Activated gamma-delta T cell treated with Interleukin-2 at 50 U/mL for 16 hours (primary cell): Measurements from ENCODE around the gene POLR2J3.
"Not testable (repeated sequence)": the region's sequence is repeated elsewhere in the genome, so short reads cannot be mapped to it uniquely, and the experiment has no call there.

Experiments
- DNase-seq: peaks from one replicate; pipeline ENCODE4 v3.0.0-alpha.2; 2020

Gene POLR2J3

DNA sequence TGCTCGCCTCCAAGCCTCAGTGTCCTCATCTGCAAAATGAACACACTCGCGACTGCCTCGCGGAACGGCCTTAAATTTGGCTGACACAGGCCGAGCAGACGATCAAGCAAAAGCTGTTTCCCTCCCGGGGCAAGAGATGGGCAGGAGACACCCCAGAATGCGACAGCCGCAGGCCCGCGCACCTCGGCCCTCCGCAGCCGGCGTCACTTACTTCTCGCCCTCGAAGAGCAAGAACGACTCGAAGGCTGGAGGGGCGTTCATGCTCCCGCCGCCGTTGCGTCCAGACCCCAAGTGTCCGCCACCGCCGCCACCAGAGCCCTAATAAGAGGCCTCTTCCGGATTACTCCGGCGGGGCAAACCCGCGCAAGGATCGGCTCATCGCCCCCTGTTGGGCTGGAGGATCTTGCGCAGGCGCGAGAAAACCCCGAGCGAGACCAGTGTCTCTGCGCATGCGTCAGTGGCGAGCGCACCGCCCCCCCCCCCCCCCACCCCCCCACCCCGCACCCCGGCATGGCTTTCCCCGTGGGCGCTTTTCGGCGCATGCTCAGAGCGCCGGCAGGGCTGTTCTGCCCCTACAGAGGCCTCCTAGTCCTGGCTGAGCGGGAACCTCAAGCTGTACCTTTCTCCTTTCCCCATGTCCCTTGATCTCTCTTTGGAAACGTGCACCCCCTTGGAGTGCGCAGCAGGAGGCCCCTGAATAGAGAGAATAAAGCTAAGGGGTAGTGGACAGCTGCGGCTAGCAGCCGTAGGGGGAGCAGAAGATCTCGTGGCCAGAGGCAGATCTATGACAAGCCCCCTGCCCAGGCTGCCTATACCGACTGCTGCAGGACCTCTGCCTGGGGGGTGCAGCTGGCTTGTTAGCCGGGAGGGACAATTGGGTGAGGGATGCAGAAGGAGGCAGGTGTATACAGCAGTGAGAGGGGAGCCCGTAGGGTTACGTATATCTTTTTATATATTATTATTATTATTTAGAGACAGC lies at the start of gene POLR2J3:
POLR2J3 (minus strand) TSS at position 323 of the 979 bp plus-strand sequence; CDS start at position 261, 62 bp downstream.
- peak; percentile 95 for DNase-seq

DNA sequence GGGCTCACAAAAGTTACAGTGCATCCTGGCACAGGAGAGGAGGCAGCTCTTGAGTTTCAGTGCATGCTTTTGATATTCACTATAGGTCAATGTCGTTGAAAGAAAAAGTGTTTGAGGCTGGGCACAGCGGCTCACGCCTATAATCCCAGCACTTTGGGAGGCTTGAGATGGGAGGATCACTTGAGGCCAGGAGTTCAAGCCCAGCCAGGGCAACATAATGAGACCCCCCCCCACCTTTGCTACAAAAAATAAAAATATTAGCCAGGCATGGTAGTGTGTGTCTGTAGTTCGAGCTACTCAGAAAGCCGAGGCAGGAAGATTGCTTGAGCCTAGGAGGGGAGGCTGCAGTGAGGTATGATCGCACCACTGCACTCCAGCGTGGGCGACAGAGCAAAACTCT lies 45.7 kb upstream of the POLR2J3 start:
- not testable (repeated sequence) for DNase-seq

DNA sequence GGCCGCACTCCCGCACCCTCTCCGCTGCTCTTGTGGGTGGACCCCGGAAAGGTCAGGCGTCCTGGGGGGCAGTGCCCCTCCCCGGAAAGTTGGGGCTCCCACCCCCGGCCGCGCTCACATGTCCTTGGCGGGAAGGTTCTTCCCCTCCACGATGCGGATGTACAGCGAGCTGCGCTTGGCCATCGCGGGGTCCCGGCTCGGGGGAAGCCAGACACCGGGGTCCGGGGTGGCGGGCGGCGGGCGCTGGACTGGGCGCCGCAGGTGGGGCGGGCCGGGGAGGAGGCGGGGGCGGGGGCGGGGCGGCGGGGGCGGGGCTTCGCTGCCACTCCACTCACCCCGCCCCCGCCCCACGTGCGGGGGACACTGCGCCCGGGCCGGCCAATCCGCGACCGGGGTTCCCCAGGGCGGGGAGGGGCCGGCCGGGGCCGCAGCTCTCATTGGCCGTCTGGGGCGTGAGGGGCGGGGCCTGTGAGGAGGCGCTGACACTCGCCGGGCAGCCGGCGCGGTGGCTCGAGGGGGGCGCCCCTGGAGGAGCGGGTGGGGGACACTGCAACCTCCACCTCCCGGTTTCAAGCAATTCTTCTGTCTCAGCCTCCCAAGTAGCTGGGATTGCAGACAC lies 44.2 kb upstream of the POLR2J3 start, which contains the start of gene RASA4:
RASA4 (minus strand) TSS at position 250 of the 619 bp plus-strand sequence; CDS start at position 183, 67 bp downstream.
- DNase-seq = peak; percentile 14

DNA sequence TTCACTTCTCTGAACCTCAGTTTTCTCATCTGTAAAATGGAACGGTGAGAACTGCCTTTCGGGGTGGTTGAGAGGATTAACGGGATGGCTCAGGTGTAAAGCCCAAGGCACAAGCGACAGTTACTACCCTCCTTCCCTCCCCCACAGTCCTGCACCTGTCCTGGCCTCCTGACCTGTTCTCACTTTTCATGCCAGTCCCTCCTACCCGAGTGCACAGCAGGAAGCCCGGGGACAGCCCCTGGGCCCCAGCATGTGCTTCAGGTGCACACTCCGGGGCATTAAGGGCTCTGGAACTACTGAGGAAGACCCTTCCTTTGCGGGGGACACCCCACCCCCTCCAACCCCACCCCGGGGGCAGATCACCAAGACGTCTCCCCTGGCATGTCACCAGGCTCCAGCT lies 43.5 kb upstream of the POLR2J3 start:
- not testable (repeated sequence) for DNase-seq

DNA sequence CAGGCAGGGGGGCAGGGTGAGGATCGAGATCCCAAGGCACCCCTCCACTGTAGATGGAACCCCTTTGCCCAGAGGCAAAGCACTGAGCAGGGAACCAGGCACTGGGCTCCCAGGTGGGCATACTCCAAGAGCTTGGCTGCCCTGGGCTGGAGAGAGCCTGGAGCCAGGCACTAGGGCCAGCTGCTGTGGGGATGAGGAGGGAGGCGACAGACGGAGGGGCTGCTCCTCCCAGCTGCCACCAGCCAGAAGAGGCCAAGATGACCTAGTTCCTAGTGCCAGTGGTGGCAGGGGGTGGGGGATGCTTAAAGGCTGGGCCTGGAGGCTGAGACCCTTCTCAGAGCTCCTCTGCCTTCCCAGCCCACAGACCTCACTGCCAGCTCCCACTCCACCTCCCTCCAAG lies 42.5 kb upstream of the POLR2J3 start:
- DNase-seq = not testable (repeated sequence)

DNA sequence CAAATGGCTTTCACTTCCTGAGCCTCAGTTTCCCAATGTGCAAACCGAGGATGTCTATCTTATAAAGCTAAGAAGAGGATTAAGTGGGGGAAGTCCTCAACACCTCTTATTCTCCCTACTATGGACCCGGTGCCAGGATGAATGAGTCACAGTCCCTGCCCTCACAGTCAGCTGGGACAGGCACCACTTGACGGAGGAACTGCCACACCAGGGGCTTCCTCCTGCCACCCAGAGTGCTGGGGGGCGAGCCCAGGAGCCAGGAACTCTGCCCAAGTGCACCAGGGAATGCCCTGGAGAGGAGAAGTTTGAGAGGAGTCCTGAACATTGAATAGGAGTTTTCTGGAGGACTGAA lies 41.9 kb upstream of the POLR2J3 start:
- DNase-seq = not testable (repeated sequence)

DNA sequence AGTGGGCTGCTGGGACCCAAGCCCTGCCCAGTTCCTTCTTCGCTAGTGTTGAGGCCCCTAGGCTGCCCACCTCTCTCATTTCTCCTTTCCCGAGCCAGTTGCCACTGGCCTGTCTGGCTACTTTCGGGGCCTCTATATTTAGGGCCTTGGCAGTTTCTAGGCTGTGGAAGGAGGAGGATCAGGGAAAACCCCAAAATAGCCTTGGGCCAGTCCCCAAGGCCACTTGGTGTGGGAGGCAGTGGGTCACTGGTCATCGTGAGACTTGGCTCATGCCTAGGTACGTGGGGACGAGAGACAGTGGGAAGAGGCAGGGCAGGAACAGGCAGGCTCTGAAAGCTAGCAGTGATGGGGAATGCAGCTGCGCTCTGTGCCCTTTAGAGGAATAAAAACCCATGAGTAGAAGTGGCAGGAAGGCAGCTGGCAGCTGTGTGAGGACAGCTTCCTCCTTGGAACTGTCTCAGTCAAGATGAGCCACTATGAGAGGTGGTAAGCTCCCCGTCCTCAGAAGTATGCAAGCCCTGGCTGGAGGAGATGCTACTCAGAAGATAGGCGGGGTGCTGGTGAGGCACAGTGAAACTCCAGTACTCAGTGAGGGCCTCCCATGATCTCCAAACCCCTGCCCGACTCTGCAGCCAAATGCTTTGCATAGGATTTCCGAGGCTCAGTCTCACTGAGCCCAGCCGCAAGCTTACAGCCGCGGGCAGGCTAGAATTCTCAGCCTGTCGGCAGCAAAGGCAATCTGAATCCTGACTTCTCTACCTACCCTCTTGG lies 41.4 kb upstream of the POLR2J3 start:
- DNase-seq = not testable (repeated sequence)

DNA sequence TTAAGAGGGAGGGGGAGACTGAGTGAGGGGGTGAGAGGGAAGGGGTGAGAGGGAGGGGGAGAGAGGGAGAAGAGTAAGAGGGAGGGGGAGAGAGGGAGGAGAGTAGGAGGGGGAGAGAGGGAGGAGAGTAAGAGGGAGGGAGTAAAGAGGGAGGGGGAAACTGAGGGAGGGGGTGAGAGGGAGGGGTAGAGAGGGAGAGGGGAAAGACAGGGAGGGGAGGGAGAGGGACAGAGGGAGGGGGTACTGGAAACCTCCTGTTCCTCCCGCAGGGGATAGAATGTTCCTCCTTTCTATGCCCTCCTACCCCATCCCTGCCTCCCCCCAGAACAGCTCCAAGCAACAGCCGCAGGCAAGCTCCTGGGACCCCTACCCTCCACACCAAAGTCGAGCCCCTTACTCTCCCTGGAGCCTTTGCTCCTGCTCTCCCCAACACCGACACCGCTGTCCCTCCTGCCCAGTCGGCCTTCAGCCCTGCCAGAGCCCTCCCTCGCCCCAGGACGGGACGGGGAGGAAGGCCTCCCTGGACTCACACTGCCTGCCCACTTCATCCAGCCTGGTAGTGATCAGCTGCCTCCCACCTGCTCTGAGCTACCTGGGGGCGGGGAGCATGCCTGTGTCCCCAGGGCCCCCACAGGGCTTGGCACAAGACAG lies 39.4 kb upstream of the POLR2J3 start:
- DNase-seq = not testable (repeated sequence)

DNA sequence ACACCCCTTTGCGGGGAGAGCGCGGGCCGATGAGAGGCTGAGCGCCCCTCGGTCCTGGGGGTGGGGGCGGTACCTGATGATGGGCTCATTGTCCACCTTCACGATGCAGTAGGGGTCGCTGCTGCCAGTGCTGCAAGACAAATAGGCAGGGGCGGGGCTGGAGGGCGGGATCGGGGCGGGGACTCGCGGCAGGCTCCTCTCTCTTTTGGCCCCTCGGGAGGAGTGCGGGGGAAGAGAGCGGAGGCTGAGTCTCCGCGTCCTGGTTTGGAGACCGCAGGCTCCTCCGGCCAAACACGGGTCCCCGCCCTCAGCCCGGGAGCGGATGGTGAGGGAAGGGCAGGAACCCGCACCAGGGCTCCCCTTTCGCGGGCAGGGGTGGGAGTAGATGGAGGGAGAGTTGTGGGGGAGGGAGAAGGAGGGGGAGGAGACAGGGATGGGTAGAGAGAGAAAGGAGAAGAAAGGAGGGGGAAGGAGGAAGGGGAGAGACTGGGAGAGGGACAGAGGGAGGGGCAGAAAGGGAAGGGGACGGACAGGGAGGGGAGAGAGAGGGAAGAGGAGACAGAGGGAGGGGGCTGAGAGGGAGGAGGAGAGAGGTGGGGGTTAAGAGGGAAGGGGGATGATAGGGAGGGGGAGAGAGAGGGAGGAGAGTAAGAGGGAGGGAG lies 38.8 kb upstream of the POLR2J3 start:
- DNase-seq = not testable (repeated sequence)

DNA sequence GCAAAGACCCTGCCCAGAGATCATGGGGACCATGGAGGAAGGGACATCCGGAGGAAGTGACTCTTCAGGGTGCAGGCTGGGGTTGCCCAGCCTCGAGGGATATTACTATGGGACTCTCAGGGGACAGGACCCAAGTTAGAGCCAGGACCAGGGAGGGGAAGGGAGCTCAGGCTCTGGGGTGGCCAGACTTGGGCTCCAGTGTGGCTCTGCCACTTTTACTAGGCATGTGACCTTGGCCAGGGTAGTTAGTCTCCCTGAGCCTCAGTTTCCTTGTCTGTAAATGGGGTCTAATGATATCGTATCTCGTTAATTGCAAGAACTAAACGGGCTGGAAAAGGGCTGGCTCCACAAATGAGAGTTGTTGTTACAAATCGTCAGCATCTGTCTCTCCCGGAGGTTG lies 38.1 kb upstream of the POLR2J3 start:
- not testable (repeated sequence) for DNase-seq

DNA sequence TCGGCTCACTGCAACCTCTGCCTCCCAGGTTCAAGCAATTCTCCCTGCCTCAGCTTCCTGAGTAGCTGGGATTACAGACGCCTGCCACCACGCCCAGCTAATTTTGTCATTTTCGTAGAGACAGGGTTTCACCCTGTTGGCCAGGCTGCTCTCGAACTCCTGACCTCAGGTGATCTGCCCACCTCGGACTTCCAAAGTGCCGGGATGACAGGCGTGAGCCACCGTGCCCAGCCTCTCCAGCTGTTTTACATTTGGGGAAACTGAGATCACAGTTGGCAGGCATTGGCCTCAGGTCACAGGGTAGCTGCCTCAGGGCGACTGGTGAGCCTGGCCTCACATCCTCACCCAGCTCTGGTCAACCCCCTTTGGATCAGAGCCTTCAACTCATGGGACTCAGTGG lies 37.4 kb upstream of the POLR2J3 start:
- not testable (repeated sequence) for DNase-seq

DNA sequence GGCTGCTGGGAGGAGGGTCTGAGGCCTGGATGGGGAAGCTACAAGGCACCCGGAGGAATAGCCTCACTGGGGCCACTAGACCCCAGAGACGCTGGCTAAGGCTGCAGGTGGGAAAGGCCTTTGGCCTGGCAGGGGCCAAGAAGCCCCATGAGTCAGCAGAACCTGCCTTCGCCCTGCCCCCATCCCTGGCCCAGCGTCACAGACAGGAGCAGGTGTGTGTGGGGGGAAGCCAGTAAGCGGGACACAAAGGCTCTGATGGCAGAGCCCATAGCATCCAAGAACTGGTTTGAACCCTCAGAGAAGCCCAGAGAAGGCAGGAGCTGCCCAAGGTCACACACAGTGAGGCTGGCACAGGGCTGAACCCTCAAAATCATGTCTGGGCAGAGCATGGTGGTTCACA lies 34.5 kb upstream of the POLR2J3 start:
- DNase-seq = not testable (repeated sequence)

DNA sequence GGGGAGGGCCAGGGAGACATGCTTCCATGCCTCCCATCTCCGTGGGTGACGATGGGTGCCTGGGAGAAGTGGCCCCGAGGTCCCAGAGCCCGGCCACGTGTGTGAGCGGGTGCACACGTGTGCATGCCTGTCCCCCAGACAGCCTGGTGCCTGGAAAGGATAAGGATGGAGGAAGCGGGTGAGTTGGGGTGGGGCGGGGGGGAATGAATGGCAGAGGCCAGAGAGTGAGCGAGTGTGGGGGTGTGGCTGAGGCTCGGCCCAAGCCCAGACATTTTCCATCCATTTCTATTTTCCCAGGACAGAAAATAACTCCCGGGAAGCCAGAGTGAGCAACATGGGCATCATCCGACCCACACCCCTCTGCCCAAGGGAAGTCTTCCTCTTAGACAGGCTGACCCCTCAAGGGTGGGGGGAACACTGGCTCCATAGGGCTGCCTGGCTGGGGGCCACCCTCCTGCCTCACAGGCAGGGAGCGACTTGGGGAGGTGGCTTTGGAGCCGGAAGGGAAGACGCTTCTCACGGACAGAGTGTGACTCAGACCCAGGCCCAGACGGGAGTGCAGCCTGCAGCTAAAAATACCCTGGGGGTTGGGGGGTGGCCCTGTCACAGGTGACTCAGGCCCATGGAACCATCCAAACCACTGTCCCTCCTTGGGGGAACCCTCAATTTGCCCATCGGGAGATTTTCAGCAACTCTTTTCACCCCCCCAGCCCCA lies 32.2 kb upstream of the POLR2J3 start:
- not testable (repeated sequence) for DNase-seq

DNA sequence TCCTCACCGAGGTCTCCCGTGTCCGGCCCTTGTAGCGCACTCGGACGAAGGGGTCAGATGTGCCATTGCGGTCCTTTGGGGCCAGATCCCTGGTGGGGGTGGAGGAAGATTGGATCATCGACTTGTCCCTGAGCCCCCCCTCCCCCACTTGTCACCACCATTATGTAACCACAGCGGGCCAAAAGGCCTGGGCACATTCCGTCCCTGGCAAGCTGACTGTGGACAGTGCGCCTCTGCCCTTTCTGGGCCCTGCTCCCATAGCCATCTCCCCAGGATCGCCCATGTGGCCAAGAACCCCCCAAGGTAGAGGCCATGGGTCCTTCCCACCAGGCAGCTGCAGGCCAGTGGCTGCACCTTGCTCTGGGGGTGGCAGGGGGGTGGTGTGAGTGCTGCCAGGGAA lies 29.9 kb upstream of the POLR2J3 start:
- DNase-seq = not testable (repeated sequence)

DNA sequence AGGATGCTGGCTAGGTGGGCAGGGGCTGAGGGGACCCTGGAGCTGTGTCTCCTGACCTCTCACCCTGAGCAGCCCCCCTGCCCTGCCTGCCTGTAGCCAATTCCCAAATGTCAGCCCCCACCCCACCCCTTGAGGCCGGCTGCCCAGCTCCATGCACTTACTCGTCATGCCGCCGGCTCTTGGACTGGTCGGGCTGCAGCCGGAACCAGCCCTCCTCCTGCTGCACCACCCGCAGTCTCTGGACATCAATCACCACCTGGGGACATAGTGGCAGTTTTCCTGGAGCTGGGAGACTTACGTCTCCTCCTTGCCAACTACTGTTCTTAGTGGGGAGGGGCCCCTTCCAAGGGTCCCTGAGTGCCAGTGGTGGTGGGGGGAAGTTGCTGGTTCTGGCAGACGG lies 27.3 kb upstream of the POLR2J3 start:
- DNase-seq = not testable (repeated sequence)

DNA sequence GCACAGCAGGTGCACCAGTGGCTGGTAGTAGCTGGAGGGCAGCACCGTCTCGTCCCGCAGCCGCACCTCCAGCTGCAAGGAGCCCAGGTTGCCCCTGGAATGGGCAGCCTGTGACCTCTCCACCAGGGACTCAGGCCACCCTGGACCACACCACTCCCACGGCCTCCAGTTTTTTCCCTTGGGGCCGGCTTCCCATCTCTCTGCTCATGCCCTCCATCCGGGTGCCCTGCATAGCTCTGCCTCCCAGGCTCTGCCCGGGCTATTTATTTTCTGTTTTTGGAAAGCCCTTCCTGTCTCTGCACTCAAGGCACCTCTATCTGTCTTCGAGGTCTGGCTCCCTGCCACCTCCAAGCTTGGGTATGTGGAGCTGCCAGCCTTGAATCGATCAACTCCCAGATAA lies 23.7 kb upstream of the POLR2J3 start:
- not testable (repeated sequence) for DNase-seq

DNA sequence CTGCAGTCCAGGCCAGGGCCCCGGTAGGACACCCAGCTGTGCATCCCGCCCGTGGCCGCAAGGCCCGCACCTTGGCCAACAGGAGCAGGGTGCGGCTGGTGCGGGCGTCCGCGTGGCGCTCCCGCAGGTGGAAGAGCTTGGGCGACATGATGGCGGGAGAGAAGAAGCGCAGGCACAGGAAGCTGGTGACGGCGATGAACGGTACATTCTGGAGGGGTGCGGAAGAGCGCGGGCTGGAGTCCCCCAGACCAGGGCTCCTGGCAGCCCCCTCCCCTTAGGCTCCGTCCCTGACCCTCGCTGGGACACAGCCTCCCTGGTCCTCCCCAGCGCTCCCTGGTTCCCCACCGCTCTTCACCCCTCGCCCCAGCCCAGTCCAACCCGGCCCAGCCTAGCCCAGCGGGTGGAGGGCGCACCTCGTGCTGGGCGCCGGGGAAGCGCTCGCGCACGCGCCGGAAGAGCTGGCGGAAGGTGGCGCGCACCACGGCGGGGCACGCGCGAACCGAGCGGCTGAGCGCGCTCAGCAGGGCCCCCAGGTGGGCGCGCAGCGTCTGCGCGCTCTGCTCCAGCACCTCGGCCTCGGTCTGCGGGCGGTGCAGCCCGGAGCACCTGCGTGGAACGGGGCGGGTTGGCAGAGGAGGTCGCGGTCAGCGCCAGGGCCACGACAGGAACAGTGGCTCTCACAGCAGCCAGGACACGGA lies 21.4 kb upstream of the POLR2J3 start:
- DNase-seq = not testable (repeated sequence)

DNA sequence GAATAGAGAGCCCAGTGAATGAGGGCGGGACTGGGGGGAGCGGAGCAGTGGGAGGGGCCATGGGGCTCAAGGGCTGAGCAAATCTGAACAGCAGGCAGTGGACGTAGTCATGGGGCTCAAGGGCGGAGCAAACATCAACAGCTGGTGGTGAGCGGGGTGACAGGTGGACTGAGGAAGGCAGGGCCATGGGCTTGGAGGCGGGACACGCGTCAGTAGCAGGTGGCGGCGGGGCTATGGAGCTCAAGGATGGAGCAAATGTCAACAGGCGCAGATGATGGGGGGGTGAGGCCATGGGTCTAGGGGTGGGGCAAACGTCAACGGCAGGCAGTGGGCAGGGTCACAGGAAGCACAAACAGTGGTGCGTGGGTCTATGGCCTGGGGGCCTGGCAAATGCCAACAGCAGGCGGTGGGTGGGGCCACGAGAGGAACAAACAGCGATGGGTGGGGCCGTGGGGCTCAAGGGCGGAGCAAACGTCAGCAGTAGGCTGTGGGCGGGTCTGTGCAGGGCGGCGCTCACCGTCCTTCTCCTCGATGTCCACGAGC lies 20.2 kb upstream of the POLR2J3 start:
- peak; percentile 39 for DNase-seq

DNA sequence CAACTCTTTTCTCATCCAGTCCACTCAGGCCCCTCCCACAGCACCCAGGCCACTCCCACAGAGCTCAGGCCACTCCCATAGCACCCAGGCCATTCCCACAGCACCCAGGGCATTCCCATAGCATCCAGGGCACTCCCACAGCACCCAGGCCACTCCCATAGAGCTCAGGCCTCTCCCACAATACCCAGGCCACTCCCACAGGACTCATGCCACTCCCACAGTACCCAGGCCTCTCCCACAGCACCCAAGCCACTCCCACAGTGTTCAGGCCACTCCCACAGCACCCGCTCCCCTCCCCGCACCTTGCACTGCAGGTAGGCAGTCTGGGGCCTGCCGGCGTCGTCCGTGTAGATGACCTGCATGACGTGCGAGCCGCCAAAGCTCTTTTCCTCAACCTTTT lies 17.5 kb upstream of the POLR2J3 start:
- not testable (repeated sequence) for DNase-seq

DNA sequence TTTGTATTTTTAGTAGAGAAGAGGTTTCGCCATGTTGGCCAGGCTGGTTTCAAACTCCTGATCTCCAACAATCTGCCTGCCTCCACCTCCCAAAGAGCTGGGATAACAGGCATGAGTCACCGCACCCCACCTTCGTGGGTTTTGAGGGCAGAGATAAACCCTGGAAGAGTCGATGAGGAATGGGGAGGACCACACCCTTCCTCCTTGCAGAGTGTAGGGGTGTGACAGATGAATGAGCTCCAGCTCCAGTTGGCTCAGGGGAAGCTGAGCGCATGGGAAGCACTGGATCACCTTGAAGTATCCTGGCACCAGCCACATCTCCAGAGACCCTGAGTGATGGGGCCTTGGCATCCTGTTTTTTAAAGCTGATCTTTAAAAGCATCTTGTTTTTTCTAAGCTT lies 11.1 kb upstream of the POLR2J3 start:
- DNase-seq = not testable (repeated sequence)
